AG09319 (cell line): Measurements from ENCODE around the gene SUSD1.

Source experiments
- DNase-seq: peaks from one replicate; pipeline ENCODE4 v3.0.0-alpha.2; 2010; ENCODE audit warnings: low read depth; ENCODE audit errors: extremely low read depth
- CTCF ChIP-seq: IDR thresholded peaks from 2 replicates; pipeline ENCODE4 v1.5.1; 2011; ENCODE audit warnings: low read depth, mild to moderate bottlenecking, inconsistent platforms, low read length, moderate library complexity

The SUSD1 gene

DNA sequence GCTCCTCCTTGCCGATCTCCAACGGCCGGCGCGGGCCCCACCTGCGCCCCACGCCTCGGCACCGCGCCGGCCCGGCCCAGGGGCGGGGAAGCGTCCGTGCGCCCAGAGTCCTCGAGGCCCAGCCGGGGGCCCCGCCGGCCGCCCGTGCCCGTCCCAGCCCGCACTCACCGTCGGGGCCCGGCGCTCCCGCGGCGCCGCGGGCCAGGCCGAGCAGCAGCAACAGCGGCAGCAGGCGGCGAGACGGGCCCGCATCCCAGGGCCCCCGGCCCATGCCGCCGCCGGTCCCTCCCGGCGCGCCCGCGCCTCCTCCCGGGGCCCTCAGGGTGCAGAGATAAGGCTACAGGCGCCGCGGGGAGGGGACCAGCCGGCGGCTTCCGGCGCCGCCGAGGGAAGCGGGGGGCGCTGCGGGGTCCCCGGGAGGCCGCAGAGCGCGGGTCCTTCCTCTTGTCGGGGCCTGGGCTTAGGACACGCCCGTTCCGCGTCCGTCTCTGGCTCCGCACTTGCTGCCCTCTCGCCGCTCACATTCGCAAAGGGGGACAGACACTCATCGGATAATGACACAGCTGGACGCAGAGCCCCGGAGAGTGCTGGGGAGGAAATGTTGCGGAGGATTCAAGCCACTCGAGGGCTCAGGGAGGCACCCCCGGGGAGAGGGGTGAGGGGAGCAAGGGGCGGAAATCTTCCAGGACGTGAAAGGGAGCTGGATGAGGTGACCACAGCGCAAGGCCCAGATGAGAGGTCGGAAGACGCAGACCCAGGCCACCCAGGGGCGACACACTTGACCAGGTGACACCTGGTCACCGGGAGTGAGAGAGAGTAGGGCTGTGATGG is at the start of gene SUSD1:
SUSD1 (minus strand) TSS at position 333 of the 831 bp plus-strand sequence; CDS start at position 271, 62 bp downstream.
- no peak for DNase-seq

GRCh38 chr9:112224401-112225289 is 49.5 kb upstream of the SUSD1 start:
- TF ChIP-seq CTCF, result no peak
- DNase-seq, result no peak

More for the DNA sequence above, at the start of gene SUSD1:
- TF ChIP-seq CTCF, result no peak

- no peak for TF ChIP-seq CTCF
- DNase-seq, result no peak
Observed at GRCh38 chr9:112218908-112219307, 43.8 kb upstream of the SUSD1 start.

- no peak for TF ChIP-seq CTCF
- no peak for DNase-seq
Observed at GRCh38 chr9:112212926-112213325, 37.8 kb upstream of the SUSD1 start.

DNA sequence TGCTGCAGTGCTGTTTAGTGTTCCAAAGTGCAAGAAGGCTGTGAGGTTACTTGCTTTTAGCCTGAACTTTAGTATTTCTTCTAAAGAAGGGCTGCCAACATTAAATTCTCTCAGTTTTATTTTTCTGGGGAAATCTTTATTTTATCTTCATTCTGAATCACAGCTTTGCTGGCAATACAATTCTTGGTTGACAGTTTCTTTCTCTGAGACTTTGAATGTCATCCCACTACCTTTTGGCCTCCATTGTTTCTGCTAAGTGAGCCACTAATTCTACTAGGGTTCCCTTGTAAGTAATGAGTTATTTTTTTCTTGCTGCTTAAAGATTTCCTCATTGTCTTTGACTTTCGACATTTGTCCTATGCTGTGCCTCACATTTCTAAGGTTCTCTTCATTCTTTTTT is 32.4 kb upstream of the SUSD1 start:
- DNase-seq, result no peak
- no peak for TF ChIP-seq CTCF

DNA sequence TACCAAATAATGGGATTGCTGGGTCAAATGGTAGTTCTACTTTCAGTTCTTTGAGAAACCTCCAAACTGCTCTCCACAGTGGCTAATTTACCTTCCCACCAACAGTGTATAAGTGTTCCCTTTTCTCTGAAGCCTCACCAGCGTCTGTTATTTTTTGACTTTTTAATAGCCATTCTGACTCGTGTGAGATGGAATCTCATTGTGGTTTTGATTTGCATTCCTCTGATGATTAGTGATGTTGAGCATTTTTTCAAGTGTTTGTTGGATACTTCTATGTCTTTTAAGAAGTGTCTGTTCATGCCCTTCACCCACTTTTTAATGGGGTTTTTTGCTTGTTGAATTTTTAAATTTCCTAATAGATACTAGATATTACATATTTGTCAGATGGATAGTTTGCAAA is 28.4 kb upstream of the SUSD1 start:
- DNase-seq, result no peak
- no peak for TF ChIP-seq CTCF

DNA sequence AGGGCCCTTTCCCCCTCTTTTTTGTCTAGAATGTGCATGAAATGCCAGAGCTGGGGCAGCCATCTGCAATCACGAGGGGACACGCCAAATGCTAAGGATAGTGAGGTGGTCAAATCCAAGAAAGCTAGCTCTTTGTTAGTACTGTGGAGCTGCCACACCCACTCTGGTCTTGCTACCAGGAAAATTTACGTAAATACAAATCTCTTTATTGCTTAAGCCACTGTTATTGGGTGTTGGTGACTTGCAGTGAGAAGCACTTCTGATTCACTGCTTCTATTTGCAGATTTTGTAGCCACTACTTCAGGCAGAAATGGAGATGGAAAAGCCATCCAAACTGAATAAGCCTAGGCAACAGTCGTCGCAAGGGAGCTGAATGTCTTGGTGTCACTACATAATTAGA is 25.6 kb upstream of the SUSD1 start:
- TF ChIP-seq CTCF, result no peak
- DNase-seq, result no peak
